SKM-1 (cell line): ENCODE data around the gene ADAMTSL1.

Source experiments
- DNase-seq: peaks from one replicate; lab custom pipeline; 2025; ENCODE audit not compliant: unreplicated experiment; lab: John Stamatoyannopoulos, UW

The ADAMTSL1 gene

DNA sequence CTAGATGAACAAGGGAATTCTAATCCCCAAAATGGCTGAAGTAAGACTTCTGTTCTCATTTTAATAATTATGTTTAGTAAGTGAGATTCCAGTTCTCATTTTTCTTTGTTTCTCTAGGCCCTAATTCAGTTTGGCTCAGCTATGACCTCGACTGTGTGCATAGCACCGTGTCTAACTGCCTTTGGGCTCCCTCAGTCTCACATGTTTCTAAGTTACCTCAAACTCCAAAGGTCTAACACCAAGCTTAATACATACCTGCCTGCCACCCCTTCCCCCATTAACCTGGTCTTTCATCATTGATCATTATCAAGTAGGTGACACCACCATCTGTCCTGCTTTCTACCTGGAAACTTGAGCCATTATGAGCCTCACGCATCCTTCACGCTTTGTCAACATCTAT lies 285.9 kb downstream of the ADAMTSL1 start:
- DNase-seq: no peak

DNA sequence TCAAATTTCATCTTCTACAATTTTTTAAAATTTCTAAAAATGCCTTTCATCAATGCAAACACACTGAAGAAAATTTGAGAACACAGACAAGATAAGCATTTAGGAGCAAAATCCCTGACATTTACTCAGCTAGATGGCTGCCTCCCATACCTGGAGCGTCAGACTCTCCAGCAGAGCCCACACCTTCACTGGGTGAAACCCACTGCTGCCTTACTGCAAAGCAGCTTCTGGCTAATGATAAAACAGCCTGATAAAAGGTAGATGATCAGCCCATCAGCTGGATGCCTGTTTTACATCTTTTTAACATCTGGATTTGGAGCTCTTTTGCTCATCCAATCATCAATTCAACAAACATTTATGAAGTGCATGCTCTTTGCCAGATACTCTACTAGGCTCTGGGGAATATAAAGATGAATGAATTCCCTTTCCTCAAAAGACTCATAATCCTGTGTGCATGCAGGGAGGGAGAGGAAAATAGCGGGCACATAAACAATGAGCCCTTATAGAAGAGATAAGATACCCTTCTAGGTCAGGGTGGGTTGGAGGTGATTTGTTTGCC lies 287.9 kb downstream of the ADAMTSL1 start:
- DNase-seq: no peak

DNA sequence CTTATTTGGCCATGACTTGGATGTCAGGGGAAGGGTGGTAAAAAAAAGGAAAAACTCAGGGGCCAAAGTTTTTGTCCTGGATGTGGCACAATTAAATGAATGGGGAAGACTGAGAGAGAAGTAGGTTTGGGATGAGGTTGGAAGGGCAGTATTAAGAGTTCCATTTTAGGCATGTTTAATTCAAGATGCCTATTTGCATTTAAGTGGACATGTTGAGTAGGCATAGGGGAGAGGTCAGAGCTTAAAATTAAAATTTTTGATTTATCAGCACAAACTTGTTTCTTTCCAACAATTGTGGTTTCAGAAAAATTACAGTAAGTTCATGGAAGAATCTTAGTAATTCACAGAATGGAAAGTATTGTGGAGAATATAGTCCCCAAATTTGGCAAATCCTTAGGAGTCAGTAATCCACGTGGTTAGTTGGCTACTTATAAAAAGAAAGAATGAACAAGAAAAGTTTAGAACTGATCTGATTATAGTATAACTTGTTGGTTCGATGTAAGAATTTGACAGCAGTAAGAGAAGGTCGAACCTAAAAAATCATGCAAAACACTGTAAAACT lies 293.1 kb downstream of the ADAMTSL1 start:
- no peak for DNase-seq

DNA sequence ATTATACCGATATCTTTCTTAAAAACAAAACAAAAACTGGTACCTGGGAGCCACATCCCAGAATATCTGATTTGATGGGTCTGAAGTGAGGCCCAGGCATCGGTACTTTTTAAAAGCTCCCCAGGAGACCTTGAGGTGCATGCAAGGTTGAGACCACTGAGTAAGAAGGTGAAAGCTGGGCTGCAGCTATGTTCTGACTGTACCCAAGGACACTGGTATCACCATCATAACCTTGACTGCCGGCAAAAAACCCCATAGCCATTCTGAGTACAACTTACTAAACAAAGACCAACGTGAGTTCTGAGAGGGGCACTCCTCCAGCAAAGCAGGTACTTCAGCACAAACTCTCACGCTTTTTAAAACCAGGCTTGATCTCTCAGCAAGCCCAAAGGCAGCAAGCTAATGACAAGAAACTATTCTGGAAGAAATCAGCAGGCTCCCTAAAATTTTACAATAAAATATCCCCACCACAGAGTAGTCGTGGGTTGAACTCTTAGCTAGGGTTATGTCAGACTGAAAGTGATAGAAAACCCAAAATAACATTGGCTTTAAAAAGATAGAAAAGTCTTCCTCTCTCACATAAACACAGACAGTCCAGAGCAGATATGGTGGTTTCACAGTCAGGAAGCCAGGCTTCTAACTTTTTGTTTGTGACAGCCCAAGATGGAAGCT lies 295.1 kb downstream of the ADAMTSL1 start:
- no peak for DNase-seq

DNA sequence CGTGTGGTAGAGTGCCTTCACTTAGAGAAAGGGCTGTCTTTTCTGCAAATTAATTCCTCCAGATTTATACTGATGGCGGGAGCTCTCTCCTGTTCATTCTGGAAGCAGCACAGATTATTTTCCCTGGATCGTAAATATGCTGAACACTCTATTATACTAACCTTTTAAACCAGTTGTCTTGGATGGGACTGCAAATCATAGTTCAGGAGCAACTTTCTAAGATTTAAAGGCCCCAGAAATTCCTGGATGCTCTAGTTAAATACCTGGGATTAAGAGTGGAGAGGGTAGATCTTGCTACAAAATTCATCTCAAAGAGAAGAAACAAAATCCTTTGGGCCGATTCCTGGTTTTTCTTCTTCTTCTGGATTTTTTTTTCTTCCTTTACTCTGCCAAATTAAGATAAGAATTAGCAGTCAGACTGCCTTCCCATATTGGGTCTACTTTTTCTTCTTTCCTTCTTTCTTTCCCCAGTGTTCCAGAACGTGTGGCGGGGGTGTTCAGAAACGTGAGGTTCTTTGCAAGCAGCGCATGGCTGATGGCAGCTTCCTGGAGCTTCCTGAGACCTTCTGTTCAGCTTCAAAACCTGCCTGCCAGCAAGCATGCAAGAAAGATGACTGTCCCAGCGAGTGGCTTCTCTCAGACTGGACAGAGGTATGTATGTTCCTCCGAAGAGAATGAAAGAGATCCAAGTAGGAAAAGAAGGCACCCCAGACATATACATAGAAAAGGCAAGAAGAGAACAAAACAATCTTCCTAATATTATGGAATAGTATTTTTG lies 296.4 kb downstream of the ADAMTSL1 start:
- no peak for DNase-seq

DNA sequence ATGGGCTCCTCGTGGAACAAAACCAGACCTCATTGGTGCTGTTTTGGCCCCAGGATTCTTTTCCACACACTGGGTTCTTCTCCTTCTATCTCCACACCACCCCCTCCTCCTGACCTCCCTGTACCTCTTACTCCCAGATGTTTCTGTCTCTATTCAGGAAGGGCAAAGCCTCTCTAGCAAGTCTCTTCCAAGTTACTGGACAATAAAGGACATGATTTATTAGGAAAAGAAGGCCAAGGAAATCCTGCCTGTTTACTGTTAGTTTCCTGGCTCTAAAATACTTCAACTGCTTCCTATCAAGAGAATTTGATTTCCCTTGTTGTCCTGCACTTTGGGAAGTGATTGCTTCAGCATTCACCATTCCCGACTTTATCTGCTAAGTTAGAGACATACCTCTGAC lies 297.1 kb downstream of the ADAMTSL1 start:
- no peak for DNase-seq

DNA sequence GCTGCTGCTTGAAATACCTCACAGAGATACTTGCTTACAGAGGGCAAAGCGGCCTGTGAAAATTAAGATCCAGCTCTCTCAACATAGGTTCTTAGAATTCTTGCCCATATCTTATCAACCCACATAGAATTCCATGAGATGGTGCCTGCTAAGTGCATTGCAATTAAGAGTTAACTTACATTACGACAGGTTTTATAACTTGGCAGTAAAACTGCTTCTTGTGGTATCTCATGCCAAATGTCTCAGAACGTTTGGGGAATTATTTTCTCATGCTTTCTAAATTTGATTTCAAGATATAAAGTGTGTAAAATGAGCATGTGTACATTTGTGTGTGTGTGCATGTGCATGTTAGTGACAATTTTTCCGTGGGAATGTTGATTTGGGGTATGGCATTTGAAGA lies 297.8 kb downstream of the ADAMTSL1 start:
- no peak for DNase-seq

DNA sequence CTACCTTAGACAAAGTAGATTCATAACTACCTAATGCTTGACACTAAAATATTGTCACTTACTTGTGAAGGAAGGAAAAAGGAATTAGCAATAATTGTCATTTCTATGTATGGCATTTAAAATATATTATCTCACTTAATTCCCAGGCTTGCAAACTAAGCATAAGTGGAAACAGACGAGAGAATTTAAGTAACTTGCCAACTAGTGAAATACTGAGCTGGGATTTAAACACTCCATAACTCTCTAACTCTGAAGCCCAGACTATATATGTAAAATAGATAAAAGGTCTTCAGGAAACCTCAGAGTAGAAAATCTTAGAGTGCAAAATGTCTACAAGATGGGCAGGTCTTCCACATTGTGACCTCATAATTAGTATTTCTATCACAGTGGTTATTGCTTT lies 301.3 kb downstream of the ADAMTSL1 start:
- no peak for DNase-seq

DNA sequence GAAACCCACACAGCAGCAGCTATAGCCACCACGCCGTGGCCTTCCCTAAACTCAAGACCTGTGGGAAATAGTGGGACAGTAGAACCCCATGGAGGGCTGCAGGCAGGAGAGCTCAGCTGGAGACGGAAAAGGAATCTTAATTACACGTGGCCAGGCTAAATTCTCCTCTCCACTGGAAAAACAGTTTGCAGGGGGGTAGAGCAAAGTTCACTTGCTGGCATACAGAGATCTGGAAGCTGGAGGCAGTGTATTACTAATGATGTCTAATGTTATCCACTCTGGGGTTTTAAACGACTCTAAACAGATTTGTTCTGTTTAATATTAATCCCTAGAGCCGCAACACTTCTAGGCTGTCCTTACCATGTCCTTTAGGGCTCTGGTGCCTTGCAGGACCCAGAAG lies 302.0 kb downstream of the ADAMTSL1 start:
- DNase-seq: no peak

DNA sequence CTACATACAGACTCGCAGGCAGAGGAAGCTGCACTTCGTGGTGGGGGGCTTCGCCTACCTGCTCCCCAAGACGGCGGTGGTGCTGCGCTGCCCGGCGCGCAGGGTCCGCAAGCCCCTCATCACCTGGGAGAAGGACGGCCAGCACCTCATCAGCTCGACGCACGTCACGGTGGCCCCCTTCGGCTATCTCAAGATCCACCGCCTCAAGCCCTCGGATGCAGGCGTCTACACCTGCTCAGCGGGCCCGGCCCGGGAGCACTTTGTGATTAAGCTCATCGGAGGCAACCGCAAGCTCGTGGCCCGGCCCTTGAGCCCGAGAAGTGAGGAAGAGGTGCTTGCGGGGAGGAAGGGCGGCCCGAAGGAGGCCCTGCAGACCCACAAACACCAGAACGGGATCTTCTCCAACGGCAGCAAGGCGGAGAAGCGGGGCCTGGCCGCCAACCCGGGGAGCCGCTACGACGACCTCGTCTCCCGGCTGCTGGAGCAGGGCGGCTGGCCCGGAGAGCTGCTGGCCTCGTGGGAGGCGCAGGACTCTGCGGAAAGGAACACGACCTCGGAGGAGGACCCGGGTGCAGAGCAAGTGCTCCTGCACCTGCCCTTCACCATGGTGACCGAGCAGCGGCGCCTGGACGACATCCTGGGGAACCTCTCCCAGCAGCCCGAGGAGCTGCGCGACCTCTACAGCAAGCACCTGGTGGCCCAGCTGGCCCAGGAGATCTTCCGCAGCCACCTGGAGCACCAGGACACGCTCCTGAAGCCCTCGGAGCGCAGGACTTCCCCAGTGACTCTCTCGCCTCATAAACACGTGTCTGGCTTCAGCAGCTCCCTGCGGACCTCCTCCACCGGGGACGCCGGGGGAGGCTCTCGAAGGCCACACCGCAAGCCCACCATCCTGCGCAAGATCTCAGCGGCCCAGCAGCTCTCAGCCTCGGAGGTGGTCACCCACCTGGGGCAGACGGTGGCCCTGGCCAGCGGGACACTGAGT lies 303.2 kb downstream of the ADAMTSL1 start:
- DNase-seq: no peak

DNA sequence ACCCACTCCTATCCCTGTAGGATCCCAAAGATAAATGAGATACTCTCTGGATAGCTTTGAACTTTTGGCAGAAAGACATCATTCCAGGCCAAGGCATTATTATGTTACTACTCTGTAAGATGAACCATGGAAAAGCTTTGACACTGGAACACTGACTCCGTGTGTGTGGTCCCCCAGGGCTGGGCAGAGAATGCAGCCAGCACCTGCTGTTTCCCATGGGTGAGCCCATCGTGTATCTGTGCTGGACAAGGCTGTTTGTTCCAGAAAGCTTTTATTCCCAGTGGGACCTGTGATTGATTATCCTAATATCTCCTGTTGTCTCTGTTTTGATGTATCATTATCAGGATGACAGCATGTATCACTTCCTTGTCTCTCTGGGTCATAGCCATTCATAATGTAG lies 304.2 kb downstream of the ADAMTSL1 start:
- no peak for DNase-seq

DNA sequence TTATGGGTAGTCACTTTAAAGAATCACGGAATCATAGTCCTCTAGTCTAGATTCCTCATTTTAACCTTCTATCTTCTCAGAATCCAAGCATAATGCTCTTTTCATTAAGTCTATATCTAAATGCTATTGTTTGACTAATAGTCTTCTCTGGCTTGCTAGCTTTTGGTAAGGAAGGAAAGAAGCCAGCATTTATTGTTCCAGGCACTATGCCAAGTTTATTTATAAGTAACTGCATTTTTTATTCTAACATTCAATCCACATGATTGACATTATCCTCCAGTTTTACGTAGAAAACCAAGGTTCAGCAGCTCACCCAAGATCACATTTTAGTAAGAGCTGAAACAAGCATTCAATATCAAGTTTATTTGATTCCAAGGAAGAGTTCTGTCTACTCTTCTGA lies 304.9 kb downstream of the ADAMTSL1 start:
- no peak for DNase-seq

DNA sequence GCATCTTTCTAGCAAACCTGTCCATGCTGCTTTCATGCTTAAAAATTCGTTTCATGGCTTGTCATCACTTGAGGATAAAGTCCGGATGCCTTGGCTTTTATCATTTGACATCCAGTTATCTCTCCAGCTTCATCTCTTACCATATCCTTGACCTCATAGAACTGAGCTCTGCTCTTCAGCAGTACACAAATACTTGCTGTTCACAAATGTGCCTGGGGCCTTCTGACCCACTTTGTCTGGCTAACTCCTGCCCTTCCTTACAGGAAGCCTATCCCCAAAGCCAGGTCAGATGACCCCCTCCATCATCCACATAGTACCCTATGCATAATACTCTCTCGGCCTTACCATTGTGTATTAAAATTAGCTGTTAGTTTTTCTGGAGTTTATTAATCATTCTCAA lies 310.0 kb downstream of the ADAMTSL1 start:
- no peak for DNase-seq

DNA sequence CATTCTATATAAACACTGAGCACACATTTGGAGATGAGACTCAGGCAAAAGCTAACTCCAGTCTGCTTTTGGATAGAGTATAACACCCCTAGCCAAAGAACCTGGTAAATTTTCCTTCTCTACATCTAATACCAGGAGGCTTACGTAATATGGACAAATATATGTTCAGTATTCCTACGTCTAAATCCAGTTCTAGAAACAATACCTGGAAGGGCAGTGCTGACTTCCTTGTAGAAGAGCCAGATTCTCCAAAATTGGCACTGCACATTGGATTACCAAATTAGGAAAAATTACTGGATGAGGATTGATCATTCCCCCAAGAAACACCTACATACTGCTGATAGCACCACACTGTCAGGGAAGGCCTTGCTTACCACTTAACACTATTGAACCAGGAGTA lies 311.7 kb downstream of the ADAMTSL1 start:
- DNase-seq: no peak

DNA sequence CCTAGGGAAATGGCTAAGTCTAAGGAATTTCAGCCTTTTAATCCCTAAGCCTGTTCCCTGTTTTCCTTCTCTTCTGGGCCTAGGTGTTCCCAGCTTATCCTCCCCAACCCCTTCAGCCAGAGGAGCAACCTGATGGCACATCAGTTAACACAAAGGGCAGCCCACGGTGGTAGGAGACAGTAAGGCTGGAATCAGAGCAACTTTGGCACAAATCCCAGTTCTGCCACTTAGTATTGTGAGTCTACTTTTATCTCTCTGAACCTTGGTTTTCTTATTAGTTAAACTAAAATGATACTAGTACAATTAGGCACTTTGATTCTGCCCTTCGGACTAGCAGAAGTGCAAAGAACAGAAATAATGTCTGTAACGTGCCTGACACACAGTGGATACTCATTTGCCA lies 312.2 kb downstream of the ADAMTSL1 start:
- no peak for DNase-seq

DNA sequence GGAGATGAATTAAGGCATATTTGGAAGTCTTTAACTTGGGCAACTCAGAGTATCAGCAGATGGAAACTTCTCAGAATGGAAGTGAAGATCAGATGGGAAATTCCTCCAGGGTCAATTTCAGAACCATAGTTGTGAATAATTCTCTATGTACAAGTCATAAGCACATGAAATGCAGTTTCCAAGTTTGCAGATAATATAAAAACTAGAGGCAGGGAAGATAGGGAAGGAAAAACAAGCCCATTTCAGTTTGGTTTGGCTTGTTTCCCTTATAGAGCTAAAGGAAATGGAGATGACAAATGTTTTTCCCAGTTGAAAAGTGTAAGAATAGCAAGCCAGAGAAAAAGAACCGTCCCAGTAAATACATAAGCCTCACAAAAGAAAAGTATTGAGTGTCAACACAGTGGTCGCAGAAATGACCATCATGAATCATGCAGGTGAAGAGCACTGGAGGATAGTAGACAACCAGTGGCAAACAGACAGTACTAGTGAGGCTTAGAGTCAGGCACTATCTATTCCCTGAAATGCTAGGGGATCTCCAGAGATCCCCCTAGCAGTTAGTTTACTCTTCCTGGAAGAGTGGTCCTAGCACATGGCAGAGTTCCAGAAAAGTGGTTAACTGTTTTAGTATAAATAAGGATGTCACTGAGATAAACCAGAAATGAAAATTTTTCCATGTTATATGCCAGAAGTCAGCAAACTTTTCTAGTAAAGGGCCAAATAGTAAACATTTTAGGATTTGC lies 313.1 kb downstream of the ADAMTSL1 start:
- no peak for DNase-seq

DNA sequence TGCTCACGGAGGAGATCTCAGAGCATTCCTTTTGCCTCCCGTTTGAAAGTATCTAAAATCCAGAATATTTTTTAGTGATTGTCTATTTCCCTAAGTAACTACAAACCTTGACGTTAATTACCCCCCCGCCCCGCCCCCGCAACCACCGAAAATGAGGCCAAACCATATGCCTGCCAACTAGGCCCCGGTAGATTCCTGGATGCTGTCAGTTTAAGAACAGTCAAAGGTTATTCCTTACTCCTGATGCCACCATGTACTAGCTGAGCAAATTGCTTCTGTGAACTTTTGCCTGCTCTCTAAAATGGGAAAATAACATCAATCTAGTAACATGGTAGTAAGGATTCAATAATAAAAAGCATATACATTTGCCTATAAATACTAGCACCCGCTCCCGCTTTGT lies 314.3 kb downstream of the ADAMTSL1 start:
- DNase-seq: no peak

DNA sequence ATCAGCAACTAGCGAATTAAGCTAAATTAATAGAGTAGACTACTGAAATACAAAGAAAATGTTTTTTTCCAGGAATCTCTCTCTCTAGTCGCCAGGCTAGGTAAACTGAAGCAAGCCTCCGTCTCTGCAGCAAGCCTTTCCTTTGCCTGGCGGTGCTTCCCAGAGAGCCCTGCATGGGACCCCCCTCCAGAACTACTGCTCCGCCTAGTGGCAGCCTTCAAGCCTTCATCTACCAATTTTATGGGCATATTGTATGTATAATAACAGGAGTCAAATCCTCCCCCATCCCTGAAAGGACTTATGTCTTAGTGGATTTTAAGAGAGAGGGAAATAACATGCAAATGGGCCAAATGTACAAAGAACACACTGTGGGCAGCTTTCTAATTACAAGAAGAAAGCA lies 317.1 kb downstream of the ADAMTSL1 start:
- no peak for DNase-seq

DNA sequence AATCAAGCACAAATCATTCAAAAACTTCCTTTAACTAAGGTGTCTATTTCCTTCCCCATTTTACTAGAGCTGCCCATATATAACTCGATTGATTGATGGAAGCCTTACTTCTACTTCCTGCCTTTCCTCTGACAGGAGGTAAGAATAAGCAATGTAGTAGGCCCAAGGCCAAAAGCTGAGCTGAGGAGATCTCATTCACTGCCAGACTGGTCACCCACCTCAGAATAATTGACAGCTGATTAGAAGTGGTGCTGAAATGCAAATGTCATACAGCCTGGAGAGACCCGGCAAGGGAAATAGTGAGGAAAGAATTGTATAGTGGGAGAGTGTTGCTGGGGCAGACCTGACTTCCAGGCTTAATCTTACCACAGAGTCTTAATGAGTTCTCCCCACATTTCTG lies 319.2 kb downstream of the ADAMTSL1 start:
- DNase-seq: no peak

DNA sequence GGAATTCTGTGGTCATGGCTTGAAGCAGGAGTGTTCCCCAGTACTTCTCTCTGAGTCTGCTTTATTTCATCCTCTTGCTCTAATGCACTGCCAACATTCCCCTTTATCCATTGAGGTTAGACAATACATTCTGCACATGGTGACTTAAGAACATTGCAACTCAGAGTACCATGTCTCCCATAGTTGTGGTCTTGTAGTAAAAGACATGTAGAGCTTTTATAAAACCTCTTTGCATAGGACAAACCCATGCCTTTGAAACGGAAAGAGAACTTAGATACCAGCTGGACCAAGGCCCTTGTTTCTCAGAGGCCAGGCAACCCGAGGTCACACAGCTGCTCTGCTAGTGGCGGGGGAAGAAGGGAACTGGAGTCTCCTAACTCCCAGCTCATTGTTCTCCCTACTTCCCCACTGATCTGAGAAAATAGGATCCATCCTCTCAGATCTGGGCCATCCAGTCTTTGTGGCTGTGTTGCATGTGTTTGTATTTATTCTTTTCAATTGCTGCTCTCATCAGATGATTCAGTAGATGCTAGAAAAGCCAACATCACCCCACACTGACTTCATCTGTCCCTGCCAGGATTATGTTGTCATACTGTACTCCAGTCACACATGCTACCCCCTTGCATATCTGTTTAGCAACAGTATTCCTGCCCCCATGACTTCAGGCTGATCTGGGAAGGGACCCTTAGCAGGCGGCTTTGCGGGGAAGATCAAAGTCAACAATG lies 322.2 kb downstream of the ADAMTSL1 start:
- DNase-seq: no peak
